Neural cell (in vitro differentiated cells): ENCODE measurements around the gene RAB3D. TPM values are rescaled to one million over a fixed set of nuclear protein-coding genes. Genes with fewer than 3 reads are reported as not detected.

Source experiments
- H2AFZ ChIP-seq: fragments of 200-600, 300-800 bp; sonication (generic), shearing (Covaris generic); 2 replicates; pipeline ENCODE4 v1.6.0; 2014; ENCODE audit warnings: low read depth, mild to moderate bottlenecking, antibody characterized with exemption, low read length, moderate library complexity
- H3F3A ChIP-seq: fragments of 200-600 bp; shearing (Covaris generic); 2 replicates; pipeline ENCODE4 v1.6.1; 2016; ENCODE audit warnings: mild to moderate bottlenecking, moderate library complexity, mixed read lengths, antibody characterized with exemption, low read length; ENCODE audit not compliant: insufficient read depth, poor library complexity, severe bottlenecking
- H3K27ac ChIP-seq: fragments of 200-600, 300-800 bp; sonication (generic), shearing (Covaris generic); 2 replicates; pipeline ENCODE4 v1.5.1; 2014; ENCODE audit warnings: mild to moderate bottlenecking, low read length, moderate library complexity
- H3K27me3 ChIP-seq: fragments of 300-800, 200-600 bp; sonication (generic), shearing (Covaris generic); 2 replicates; pipeline ENCODE4 v1.6.0; 2014; ENCODE audit warnings: mild to moderate bottlenecking, low read depth, low read length, moderate library complexity; ENCODE audit not compliant: insufficient read depth
- H3K36me3 ChIP-seq: fragments of 300-800, 200-600 bp; sonication (generic), shearing (Covaris generic); 2 replicates; pipeline ENCODE4 v1.5.1; 2014; ENCODE audit warnings: mild to moderate bottlenecking, antibody characterized with exemption, low read length, moderate library complexity; ENCODE audit not compliant: insufficient read depth
- H3K4me2 ChIP-seq: fragments of 300-800, 200-600 bp; sonication (generic), shearing (Covaris generic); 2 replicates; pipeline ENCODE4 v1.6.0; 2014; ENCODE audit warnings: mild to moderate bottlenecking, low read length
- H3K4me3 ChIP-seq: fragments of 300-800, 200-600 bp; sonication (generic), shearing (Covaris generic); 2 replicates; pipeline ENCODE4 v1.5.1; 2014; ENCODE audit warnings: mild to moderate bottlenecking, low read length, moderate library complexity
- H3K79me2 ChIP-seq: fragments of 200-600 bp; shearing (Covaris generic); replicated peaks from 2 replicates; pipeline ENCODE4 v1.6.0; 2014; ENCODE audit warnings: mild to moderate bottlenecking, low read length, moderate library complexity; ENCODE audit not compliant: insufficient read depth
- H3K9ac ChIP-seq: fragments of 300-800, 200-600 bp; sonication (generic), shearing (Covaris generic); 2 replicates; pipeline ENCODE4 v1.6.1; 2016; ENCODE audit warnings: mild to moderate bottlenecking, low read length, mixed read lengths
- H3K9me2 ChIP-seq: fragments of 200-600 bp; shearing (Covaris generic); 2 replicates; pipeline ENCODE4 v1.6.1; 2016; ENCODE audit warnings: mild to moderate bottlenecking, low read length, mixed read lengths; ENCODE audit not compliant: insufficient read depth
- H3K9me3 ChIP-seq: fragments of 200-600, 300-800 bp; sonication (generic), shearing (Covaris generic); 2 replicates; pipeline ENCODE4 v1.6.1; 2016; ENCODE audit warnings: mild to moderate bottlenecking, mixed run types, low read length, moderate library complexity, mixed read lengths
- H4K20me1 ChIP-seq: fragments of 200-600 bp; shearing (Covaris generic); 2 replicates; pipeline ENCODE4 v1.6.1; 2016; ENCODE audit warnings: mild to moderate bottlenecking, mixed run types; ENCODE audit not compliant: insufficient read depth
- EP300 ChIP-seq: fragments of 450-650 bp; conservative IDR thresholded peaks from 2 replicates; pipeline ENCODE4 v1.6.1; 2014; ENCODE audit warnings: antibody characterized with exemption, mild to moderate bottlenecking, moderate library complexity; ENCODE audit not compliant: poor library complexity, severe bottlenecking
- EZH2 ChIP-seq: fragments of 200-600, 300-800 bp; shearing (Covaris generic), sonication (generic); IDR thresholded peaks from 2 replicates; pipeline ENCODE4 v1.6.1; 2014; ENCODE audit warnings: antibody characterized with exemption, low read length, borderline replicate concordance, mild to moderate bottlenecking; ENCODE audit not compliant: insufficient read depth, poor library complexity, severe bottlenecking
- MXI1 ChIP-seq: fragments of 450-650 bp; conservative IDR thresholded peaks from 2 replicates; pipeline ENCODE4 v1.6.1; 2014; ENCODE audit warnings: antibody characterized with exemption, mild to moderate bottlenecking; ENCODE audit not compliant: poor library complexity, severe bottlenecking
- POLR2AphosphoS5 ChIP-seq: IDR thresholded peaks from 2 replicates; pipeline ENCODE4 v1.6.1; 2012
- RAD21 ChIP-seq: fragments of 450-650 bp; conservative IDR thresholded peaks from 2 replicates; pipeline ENCODE4 v1.6.1; 2014; ENCODE audit warnings: antibody characterized with exemption, mild to moderate bottlenecking, moderate library complexity
- SMC3 ChIP-seq: fragments of 450-650 bp; conservative IDR thresholded peaks from 2 replicates; pipeline ENCODE4 v1.6.1; 2014; ENCODE audit warnings: antibody characterized with exemption, mild to moderate bottlenecking, moderate library complexity; ENCODE audit not compliant: poor library complexity
- TAF1 ChIP-seq: IDR thresholded peaks from 2 replicates; pipeline ENCODE4 v1.6.1; 2012; ENCODE audit warnings: low read depth
- polyA plus RNA-seq: library from polyadenylated mRNA; depleted of rRNA; stranded (reverse); fragments of >200 nt; gene quantifications from 2 replicates; pipeline ENCODE4 v1.2.3, GENCODE V29; 2014
- TF ChIP-seq, protein P1 (sequence below): fragments of 450-650 bp; IDR thresholded peaks from 2 replicates; pipeline ENCODE4 v1.5.1; 2014; ENCODE audit warnings: antibody characterized with exemption, mild to moderate bottlenecking, moderate library complexity; ENCODE audit not compliant: poor library complexity, severe bottlenecking
- TF ChIP-seq, protein P2 (sequence below): IDR thresholded peaks from 2 replicates; pipeline ENCODE4 v1.6.1; 2012; ENCODE audit warnings: borderline replicate concordance

RAB3D gene
- polyA plus RNA-seq, 1 donor from 2014 or later, result 19.3 TPM

DNA sequence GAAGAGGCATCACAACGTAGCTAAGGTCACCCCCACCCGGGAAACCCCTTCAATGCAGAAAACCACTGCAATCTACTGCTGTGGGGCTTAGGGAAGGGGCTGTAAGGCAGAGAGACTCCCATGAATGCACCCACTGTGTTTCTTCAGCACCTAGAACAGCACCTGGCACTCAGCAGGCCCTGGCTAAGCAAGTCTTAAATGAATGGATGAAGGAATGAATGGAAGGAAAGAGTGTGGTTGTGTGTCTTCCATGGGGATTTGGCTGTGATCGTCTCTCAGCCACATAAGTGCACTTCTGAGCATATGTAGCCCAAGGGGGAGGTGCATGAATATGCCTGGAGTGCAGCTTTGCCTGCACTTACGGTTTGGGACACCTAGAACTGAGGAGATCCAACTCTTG lies 9.7 kb upstream of the RAB3D start:
- TF ChIP-seq RAD21 (no peak), POLR2AphosphoS5 (no peak), TAF1 (no peak), SMC3 (no peak), EZH2 (no peak), EP300 (no peak), MXI1 (no peak)
- TF ChIP-seq, protein P1, sequence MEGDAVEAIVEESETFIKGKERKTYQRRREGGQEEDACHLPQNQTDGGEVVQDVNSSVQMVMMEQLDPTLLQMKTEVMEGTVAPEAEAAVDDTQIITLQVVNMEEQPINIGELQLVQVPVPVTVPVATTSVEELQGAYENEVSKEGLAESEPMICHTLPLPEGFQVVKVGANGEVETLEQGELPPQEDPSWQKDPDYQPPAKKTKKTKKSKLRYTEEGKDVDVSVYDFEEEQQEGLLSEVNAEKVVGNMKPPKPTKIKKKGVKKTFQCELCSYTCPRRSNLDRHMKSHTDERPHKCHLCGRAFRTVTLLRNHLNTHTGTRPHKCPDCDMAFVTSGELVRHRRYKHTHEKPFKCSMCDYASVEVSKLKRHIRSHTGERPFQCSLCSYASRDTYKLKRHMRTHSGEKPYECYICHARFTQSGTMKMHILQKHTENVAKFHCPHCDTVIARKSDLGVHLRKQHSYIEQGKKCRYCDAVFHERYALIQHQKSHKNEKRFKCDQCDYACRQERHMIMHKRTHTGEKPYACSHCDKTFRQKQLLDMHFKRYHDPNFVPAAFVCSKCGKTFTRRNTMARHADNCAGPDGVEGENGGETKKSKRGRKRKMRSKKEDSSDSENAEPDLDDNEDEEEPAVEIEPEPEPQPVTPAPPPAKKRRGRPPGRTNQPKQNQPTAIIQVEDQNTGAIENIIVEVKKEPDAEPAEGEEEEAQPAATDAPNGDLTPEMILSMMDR, result no peak
- TF ChIP-seq, protein P2, sequence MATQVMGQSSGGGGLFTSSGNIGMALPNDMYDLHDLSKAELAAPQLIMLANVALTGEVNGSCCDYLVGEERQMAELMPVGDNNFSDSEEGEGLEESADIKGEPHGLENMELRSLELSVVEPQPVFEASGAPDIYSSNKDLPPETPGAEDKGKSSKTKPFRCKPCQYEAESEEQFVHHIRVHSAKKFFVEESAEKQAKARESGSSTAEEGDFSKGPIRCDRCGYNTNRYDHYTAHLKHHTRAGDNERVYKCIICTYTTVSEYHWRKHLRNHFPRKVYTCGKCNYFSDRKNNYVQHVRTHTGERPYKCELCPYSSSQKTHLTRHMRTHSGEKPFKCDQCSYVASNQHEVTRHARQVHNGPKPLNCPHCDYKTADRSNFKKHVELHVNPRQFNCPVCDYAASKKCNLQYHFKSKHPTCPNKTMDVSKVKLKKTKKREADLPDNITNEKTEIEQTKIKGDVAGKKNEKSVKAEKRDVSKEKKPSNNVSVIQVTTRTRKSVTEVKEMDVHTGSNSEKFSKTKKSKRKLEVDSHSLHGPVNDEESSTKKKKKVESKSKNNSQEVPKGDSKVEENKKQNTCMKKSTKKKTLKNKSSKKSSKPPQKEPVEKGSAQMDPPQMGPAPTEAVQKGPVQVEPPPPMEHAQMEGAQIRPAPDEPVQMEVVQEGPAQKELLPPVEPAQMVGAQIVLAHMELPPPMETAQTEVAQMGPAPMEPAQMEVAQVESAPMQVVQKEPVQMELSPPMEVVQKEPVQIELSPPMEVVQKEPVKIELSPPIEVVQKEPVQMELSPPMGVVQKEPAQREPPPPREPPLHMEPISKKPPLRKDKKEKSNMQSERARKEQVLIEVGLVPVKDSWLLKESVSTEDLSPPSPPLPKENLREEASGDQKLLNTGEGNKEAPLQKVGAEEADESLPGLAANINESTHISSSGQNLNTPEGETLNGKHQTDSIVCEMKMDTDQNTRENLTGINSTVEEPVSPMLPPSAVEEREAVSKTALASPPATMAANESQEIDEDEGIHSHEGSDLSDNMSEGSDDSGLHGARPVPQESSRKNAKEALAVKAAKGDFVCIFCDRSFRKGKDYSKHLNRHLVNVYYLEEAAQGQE, result no peak
- Histone ChIP-seq H3F3A (no peaks in the 10 kb centered on the region), H3K9ac (no peak overlapping the region), H3K36me3 (no peaks in the 10 kb centered on the region), H4K20me1 (no peaks in the 10 kb centered on the region), H2AFZ (no peak overlapping the region), H3K79me2 (no peaks in the 10 kb centered on the region), H3K9me2 (no peaks in the 10 kb centered on the region), H3K4me3 (no peak overlapping the region), H3K9me3 (no peaks in the 10 kb centered on the region), H3K27ac (no peak overlapping the region), H3K4me2 (no peak overlapping the region), H3K27me3 (no peaks in the 10 kb centered on the region)

DNA sequence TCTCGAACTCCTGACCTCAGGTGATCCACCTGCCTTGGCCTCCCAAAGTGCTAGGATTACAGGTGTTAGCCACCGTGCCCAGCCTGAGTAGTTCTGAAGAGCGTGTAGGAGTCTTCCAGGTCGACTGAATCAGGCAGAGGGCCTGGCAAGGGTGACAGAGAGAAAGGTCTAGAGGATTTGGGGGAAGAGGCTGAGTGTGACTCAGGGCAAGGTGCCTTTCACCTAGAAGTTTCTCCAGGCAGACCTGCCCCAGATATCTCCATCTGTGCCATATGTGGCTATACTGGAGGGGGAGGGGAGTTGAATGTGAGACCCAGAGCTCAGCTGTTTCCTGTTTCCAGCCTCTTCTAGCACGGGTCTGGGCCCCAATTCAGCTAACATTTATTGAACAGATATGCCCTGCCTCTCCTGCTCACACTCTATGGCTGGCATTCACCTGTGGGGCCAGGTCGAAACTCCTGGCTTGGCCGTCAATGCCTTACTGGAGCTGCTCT lies 8.1 kb upstream of the RAB3D start:
- Histone ChIP-seq H3K27ac (no peak overlapping the region), H3K79me2 (no peaks in the 10 kb centered on the region), H2AFZ (no peak overlapping the region)

More for the DNA sequence above, 8.1 kb upstream of the RAB3D start:
- Histone ChIP-seq H3K4me2 (no peak overlapping the region), H3K27me3 (no peaks in the 10 kb centered on the region), H4K20me1 (no peaks in the 10 kb centered on the region), H3K4me3 (no peak overlapping the region), H3K9me3 (no peaks in the 10 kb centered on the region), H3K9me2 (no peaks in the 10 kb centered on the region), H3K36me3 (no peaks in the 10 kb centered on the region), H3F3A (no peaks in the 10 kb centered on the region), H3K9ac (no peak overlapping the region)
- TF ChIP-seq MXI1 (no peak), SMC3 (no peak), EZH2 (no peak)
